Smooth muscle cell (in vitro differentiated cells): ENCODE measurements around the gene LOXL4. TPM values are rescaled to one million over a fixed set of nuclear protein-coding genes. Genes with fewer than 3 reads are reported as not detected.

Experiments used
- DNase-seq: peaks from one replicate; lab custom pipeline; 2025; ENCODE audit not compliant: unreplicated experiment; lab: John Stamatoyannopoulos, UW
- H2AFZ ChIP-seq: fragments of 200-600 bp; sonication (generic); 2 replicates; pipeline ENCODE4 v1.6.0; 2016; ENCODE audit warnings: antibody characterized with exemption, low read depth, mild to moderate bottlenecking
- H3F3A ChIP-seq: fragments of 200-600 bp; sonication (generic); 2 replicates; pipeline ENCODE4 v1.6.0; 2017; ENCODE audit warnings: antibody characterized with exemption, low read depth
- H3K27ac ChIP-seq: fragments of 200-600 bp; sonication (generic); 2 replicates; pipeline ENCODE4 v1.5.1; 2016; ENCODE audit warnings: low read depth, mild to moderate bottlenecking
- H3K27me3 ChIP-seq: fragments of 200-600 bp; sonication (generic); 2 replicates; pipeline ENCODE4 v1.6.1; 2016; ENCODE audit warnings: low read depth, mild to moderate bottlenecking
- H3K36me3 ChIP-seq: fragments of 200-600 bp; sonication (generic); 2 replicates; pipeline ENCODE4 v1.5.1; 2016; ENCODE audit warnings: low read depth
- H3K4me1 ChIP-seq: fragments of 200-600 bp; sonication (generic); 2 replicates; pipeline ENCODE4 v1.5.1; 2016; ENCODE audit warnings: low read depth
- H3K4me2 ChIP-seq: fragments of 200-600 bp; sonication (generic); 2 replicates; pipeline ENCODE4 v1.6.0; 2016; ENCODE audit warnings: mild to moderate bottlenecking
- H3K4me3 ChIP-seq: fragments of 200-600 bp; sonication (generic); 2 replicates; pipeline ENCODE4 v1.5.1; 2016; ENCODE audit warnings: mild to moderate bottlenecking
- H3K79me2 ChIP-seq: fragments of 200-600 bp; sonication (generic); 2 replicates; pipeline ENCODE4 v1.6.0; 2016; ENCODE audit warnings: low read depth, mild to moderate bottlenecking
- H3K9ac ChIP-seq: fragments of 200-600 bp; sonication (generic); 2 replicates; pipeline ENCODE4 v1.6.0; 2016; ENCODE audit warnings: low read depth
- H3K9me3 ChIP-seq: fragments of 200-600 bp; sonication (generic); replicated peaks from 2 replicates; pipeline ENCODE4 v1.5.1; 2016; ENCODE audit warnings: low read depth
- H4K20me1 ChIP-seq: fragments of 200-600 bp; sonication (generic); 2 replicates; pipeline ENCODE4 v1.6.0; 2016; ENCODE audit warnings: low read depth
- CTCF ChIP-seq: fragments of 200-600 bp; sonication (generic); IDR thresholded peaks from 2 replicates; pipeline ENCODE4 v1.5.1; 2017; ENCODE audit warnings: borderline replicate concordance, mild to moderate bottlenecking, antibody characterized with exemption; ENCODE audit not compliant: insufficient read depth, poor library complexity, severe bottlenecking
- WGBS: methylation state at CpG from one replicate; pipeline ENCODE4 v1.1.7; 2016; ENCODE audit warnings: low lambda C conversion rate; 5-methylcytosine and 5-hydroxymethylcytosine counted together
- polyA plus RNA-seq: library from polyadenylated mRNA; unstranded; fragments of >200 nt; fragmentation: Nextera tagmentation; extraction: Ambion mirVana; gene quantifications from 2 replicates; pipeline ENCODE4 v1.2.1, GENCODE V29; 2016
- total RNA-seq: library from RNA; depleted of rRNA; stranded (reverse); fragments of >200 nt; gene quantifications from 2 replicates; pipeline ENCODE4 v1.2.3, GENCODE V29; 2014

The LOXL4 gene
- total and polyA plus RNA-seq, 2 experiments from 2014 or later, result 19.8 to 60.2 TPM

GRCh38 chr10:98264378-98265065 is 3.5 kb downstream of the LOXL4 start:
- no peaks in the 10 kb centered on the region for H3K9me3 ChIP-seq
- TF ChIP-seq CTCF, result no peak
- H3K4me2 ChIP-seq, result no peak overlapping the region
- no peak for DNase-seq
- no peaks in the 10 kb centered on the region for H3K36me3 ChIP-seq
- no peak overlapping the region for H3K27ac ChIP-seq
- no peak overlapping the region for H3K4me3 ChIP-seq
- no peaks in the 10 kb centered on the region for H4K20me1 ChIP-seq
- H3K27me3 ChIP-seq, result no peaks in the 10 kb centered on the region
- 95% methylated on average over 12 of the region's 12 CpGs for WGBS
- no peak overlapping the region for H3K9ac ChIP-seq
- H3K79me2 ChIP-seq, result no peaks in the 10 kb centered on the region
- H2AFZ ChIP-seq, result no peak overlapping the region
- H3K4me1 ChIP-seq, result peaks cover 12% of the 10 kb centered on the region
- no peaks in the 10 kb centered on the region for H3F3A ChIP-seq

GRCh38 chr10:98263088-98263487 is 4.9 kb downstream of the LOXL4 start:
- Histone ChIP-seq H3K27me3 (no peaks in the 10 kb centered on the region), H3K9ac (no peak overlapping the region), H3F3A (no peaks in the 10 kb centered on the region), H3K27ac (no peak overlapping the region), H3K4me1 (peaks cover 7% of the 10 kb centered on the region), H3K9me3 (no peaks in the 10 kb centered on the region), H2AFZ (no peak overlapping the region), H4K20me1 (no peaks in the 10 kb centered on the region), H3K4me2 (no peak overlapping the region), H3K4me3 (no peak overlapping the region), H3K36me3 (no peaks in the 10 kb centered on the region), H3K79me2 (no peaks in the 10 kb centered on the region)
- no peak for DNase-seq
- no peak for TF ChIP-seq CTCF
- 93% methylated on average over 7 of the region's 7 CpGs for WGBS

- no peaks in the 10 kb centered on the region for H3K9me3 ChIP-seq
- no peak for DNase-seq
- no peaks in the 10 kb centered on the region for H3K27me3 ChIP-seq
- H3K4me3 ChIP-seq, result no peak overlapping the region
- no peak overlapping the region for H3K27ac ChIP-seq
- peaks cover 7% of the 10 kb centered on the region for H3K4me1 ChIP-seq
- H3K36me3 ChIP-seq, result no peaks in the 10 kb centered on the region
- H3K9ac ChIP-seq, result no peak overlapping the region
- no peaks in the 10 kb centered on the region for H3F3A ChIP-seq
- TF ChIP-seq CTCF, result peak; percentile 20
- no peaks in the 10 kb centered on the region for H3K79me2 ChIP-seq
- no peaks in the 10 kb centered on the region for H4K20me1 ChIP-seq
- H2AFZ ChIP-seq, result no peak overlapping the region
- no peak overlapping the region for H3K4me2 ChIP-seq
- WGBS, result 84% methylated on average over 7 of the region's 7 CpGs
These were observed 5.4 kb downstream of the LOXL4 start for GRCh38 chr10:98262571-98262970.
